ENCODE measurements around the gene PLEKHM2.

Gene PLEKHM2

GRCh38 chr1:15740924-15741850 is 57.1 kb downstream of the PLEKHM2 start:
- H3K4me3 ChIP-seq (ENCODE audit: low read depth, low read length), result no peak overlapping the region
- TF ChIP-seq CTCF (IDR thresholded peaks at IDR 0.05; ENCODE audit: low read depth, low read length, missing control alignments), result peak; percentile 92
- peak; percentile 34 for DNase-seq (ENCODE audit: low read depth)
- in situ Hi-C loops (cut with HindIII; ENCODE audit: low sequenced_read_pairs), result no loop called here

- in situ Hi-C loops (cut with HindIII; ENCODE audit: low sequenced_read_pairs), result no loop called here
Observed at GRCh38 chr1:15742339-15742801, 58.2 kb downstream of the PLEKHM2 start, which contains the start of gene TMEM82. TMEM82 (plus strand) TSS chr1:15742499; CDS start chr1:15742560, 61 bp downstream.

DNA sequence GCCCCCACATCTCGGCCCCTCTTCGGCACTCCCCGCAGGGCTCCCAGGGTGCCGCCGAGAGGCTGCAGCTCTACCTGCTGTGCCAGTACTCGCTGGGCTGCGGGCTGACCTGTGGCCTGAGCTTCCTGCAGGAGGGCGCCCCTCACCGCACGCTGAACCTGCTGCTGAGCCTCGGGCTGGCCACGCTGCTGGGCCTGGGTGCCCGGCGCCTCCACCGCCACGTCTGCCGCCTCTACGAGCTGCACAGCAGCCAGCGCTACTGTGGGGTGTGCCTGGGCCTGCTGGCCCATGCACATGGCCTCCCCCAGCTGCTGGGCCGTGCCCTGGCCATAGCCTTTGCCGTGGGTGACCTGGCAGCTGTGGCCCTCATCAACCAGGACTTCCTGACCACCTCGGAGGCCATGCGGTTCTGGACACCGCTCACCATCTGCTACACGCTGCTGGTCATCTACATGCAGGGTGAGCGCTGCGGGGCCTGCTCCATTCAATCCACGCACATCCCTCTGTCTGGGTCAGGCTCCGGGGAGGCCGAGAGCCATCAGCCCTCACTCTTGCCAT is 60.1 kb downstream of the PLEKHM2 start:
- no peak overlapping the region for H3K4me3 ChIP-seq (ENCODE audit: low read depth, low read length)
- DNase-seq (ENCODE audit: low read depth), result no peak
- in situ Hi-C loops (cut with HindIII; ENCODE audit: low sequenced_read_pairs), result no loop called here
- no peak for TF ChIP-seq CTCF (IDR thresholded peaks at IDR 0.05; ENCODE audit: low read depth, low read length, missing control alignments)

More at GRCh38 chr1:15742339-15742801, 58.2 kb downstream of the PLEKHM2 start, which contains the start of gene TMEM82:
- no peak within 1 kb of the TSS for H3K4me3 ChIP-seq (ENCODE audit: low read depth, low read length)
- DNase-seq (ENCODE audit: low read depth), result no peak
- no peak for TF ChIP-seq CTCF (IDR thresholded peaks at IDR 0.05; ENCODE audit: low read depth, low read length, missing control alignments)

- H3K4me3 ChIP-seq (ENCODE audit: low read depth, low read length), result no peak overlapping the region
- TF ChIP-seq CTCF (IDR thresholded peaks at IDR 0.05; ENCODE audit: low read depth, low read length, missing control alignments), result no peak
- in situ Hi-C loops (cut with HindIII; ENCODE audit: low sequenced_read_pairs), result no loop called here
- no peak for DNase-seq (ENCODE audit: low read depth)
Observed at GRCh38 chr1:15747378-15747777, 63.3 kb downstream of the PLEKHM2 start.

- no peak overlapping the region for H3K4me3 ChIP-seq (ENCODE audit: low read depth, low read length)
- DNase-seq (ENCODE audit: low read depth), result no peak
- no peak for TF ChIP-seq CTCF (IDR thresholded peaks at IDR 0.05; ENCODE audit: low read depth, low read length, missing control alignments)
- in situ Hi-C loops (cut with HindIII; ENCODE audit: low sequenced_read_pairs), result no loop called here
Observed at GRCh38 chr1:15748264-15748663, 64.1 kb downstream of the PLEKHM2 start.

DNA sequence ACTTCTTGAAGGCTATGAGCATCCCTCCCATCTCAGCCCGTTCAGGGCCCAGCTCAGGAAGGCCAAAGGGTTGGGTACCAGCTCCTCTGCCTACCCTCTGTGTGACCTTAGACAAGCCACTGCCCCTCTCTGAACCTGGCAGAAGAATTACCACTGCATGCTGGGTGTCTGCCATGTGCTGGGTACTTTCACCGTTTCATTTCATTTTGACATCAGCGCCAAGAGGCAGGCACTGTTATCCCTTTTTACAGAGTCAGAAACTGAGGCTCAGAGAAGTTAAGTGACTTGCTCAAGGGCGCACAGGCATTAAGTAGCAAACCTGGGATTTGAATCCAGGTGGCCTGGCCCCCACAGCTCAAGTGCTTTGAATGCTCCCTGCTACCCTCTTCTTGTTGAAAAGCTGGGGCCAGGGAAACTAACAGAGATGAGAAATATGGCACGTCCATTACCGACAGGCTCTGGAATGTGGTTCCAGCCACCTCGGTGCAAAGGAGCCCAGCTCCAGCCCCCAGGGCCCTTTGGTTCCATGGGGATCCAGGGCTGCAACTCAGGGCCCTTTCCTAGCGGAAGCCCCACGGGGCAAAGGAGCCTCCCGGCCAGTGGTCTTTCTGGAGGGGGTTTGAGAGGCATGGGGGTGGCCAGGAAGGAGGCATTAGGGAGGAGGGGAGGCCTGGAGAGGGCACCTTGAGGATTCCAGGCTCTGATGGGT is 64.7 kb downstream of the PLEKHM2 start:
- DNase-seq (ENCODE audit: low read depth), result no peak
- no peak for TF ChIP-seq CTCF (IDR thresholded peaks at IDR 0.05; ENCODE audit: low read depth, low read length, missing control alignments)
- no peak overlapping the region for H3K4me3 ChIP-seq (ENCODE audit: low read depth, low read length)
- in situ Hi-C loops (cut with HindIII; ENCODE audit: low sequenced_read_pairs), result no loop called here

Measured in astrocyte of the cerebellum (primary cell).